ENCODE results near the gene NSG2. TPM values are rescaled to one million over a fixed set of nuclear protein-coding genes. Genes with fewer than 3 reads are reported as not detected.

Gene NSG2
- total and polyA plus RNA-seq, 4 donors, result 0.14 TPM; not detected in 3

GRCh38 chr5:174065528-174066197 is 20.2 kb downstream of the NSG2 start:
- WGBS, result 45% methylated on average over 8 of the region's 8 CpGs
- DNase-seq (ENCODE audit: low spot score), result no peak
- no peak overlapping the region for H3K9ac ChIP-seq (ENCODE audit: low read depth in 1 of 2, low read length in 2 of 2)
- no peak overlapping the region for H3K4me3 ChIP-seq (ENCODE audit: low read depth in 1 of 3, low read length in 3 of 3)
- peaks cover 0 to 1% (median 0%) of the 10 kb centered on the region in 4 donors for H3K9me3 ChIP-seq (ENCODE audit: control insufficient read depth in 4 of 4, low read length in 3 of 4)
- H3K4me1 ChIP-seq (ENCODE audit: control insufficient read depth in 4 of 4, insufficient read depth in 4 of 4, low read length in 3 of 4), result no peaks in the 10 kb centered on the region
- H3K27me3 ChIP-seq (ENCODE audit: control insufficient read depth in 4 of 4, insufficient read depth in 4 of 4, low read length in 3 of 4), result no peaks in the 10 kb centered on the region
- TF ChIP-seq ZBTB33 (IDR thresholded peaks at IDR 0.05), result no peak
- no peak for TF ChIP-seq FOXA2 (IDR thresholded peaks at IDR 0.05)
- TF ChIP-seq, protein P1, sequence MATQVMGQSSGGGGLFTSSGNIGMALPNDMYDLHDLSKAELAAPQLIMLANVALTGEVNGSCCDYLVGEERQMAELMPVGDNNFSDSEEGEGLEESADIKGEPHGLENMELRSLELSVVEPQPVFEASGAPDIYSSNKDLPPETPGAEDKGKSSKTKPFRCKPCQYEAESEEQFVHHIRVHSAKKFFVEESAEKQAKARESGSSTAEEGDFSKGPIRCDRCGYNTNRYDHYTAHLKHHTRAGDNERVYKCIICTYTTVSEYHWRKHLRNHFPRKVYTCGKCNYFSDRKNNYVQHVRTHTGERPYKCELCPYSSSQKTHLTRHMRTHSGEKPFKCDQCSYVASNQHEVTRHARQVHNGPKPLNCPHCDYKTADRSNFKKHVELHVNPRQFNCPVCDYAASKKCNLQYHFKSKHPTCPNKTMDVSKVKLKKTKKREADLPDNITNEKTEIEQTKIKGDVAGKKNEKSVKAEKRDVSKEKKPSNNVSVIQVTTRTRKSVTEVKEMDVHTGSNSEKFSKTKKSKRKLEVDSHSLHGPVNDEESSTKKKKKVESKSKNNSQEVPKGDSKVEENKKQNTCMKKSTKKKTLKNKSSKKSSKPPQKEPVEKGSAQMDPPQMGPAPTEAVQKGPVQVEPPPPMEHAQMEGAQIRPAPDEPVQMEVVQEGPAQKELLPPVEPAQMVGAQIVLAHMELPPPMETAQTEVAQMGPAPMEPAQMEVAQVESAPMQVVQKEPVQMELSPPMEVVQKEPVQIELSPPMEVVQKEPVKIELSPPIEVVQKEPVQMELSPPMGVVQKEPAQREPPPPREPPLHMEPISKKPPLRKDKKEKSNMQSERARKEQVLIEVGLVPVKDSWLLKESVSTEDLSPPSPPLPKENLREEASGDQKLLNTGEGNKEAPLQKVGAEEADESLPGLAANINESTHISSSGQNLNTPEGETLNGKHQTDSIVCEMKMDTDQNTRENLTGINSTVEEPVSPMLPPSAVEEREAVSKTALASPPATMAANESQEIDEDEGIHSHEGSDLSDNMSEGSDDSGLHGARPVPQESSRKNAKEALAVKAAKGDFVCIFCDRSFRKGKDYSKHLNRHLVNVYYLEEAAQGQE (IDR thresholded peaks at IDR 0.05), result no peak
- no peak for TF ChIP-seq RXRA (IDR thresholded peaks at IDR 0.05)
- no peak for TF ChIP-seq JUND (IDR thresholded peaks at IDR 0.05)
- TF ChIP-seq NR2F2 (IDR thresholded peaks at IDR 0.05), result no peak
- TF ChIP-seq GABPA (IDR thresholded peaks at IDR 0.05 in 1 of 2, conservative IDR thresholded peaks at IDR 0.05 in 1 of 2), result no peak
- no peak for TF ChIP-seq YY1 (IDR thresholded peaks at IDR 0.05)
- TF ChIP-seq SP1 (IDR thresholded peaks at IDR 0.05), result no peak
- TF ChIP-seq RAD21 (IDR thresholded peaks at IDR 0.05), result no peak
- TF ChIP-seq, protein P2, sequence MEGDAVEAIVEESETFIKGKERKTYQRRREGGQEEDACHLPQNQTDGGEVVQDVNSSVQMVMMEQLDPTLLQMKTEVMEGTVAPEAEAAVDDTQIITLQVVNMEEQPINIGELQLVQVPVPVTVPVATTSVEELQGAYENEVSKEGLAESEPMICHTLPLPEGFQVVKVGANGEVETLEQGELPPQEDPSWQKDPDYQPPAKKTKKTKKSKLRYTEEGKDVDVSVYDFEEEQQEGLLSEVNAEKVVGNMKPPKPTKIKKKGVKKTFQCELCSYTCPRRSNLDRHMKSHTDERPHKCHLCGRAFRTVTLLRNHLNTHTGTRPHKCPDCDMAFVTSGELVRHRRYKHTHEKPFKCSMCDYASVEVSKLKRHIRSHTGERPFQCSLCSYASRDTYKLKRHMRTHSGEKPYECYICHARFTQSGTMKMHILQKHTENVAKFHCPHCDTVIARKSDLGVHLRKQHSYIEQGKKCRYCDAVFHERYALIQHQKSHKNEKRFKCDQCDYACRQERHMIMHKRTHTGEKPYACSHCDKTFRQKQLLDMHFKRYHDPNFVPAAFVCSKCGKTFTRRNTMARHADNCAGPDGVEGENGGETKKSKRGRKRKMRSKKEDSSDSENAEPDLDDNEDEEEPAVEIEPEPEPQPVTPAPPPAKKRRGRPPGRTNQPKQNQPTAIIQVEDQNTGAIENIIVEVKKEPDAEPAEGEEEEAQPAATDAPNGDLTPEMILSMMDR (IDR thresholded peaks at IDR 0.05; ENCODE audit: low read depth, low read length, missing input control), result no peak
- no peak overlapping the region for H3K27ac ChIP-seq (ENCODE audit: low read depth in 1 of 2, low read length in 2 of 2)
- H3K36me3 ChIP-seq (ENCODE audit: control insufficient read depth in 4 of 4, insufficient read depth in 3 of 4, low read depth in 1 of 4, low read length in 3 of 4), result no peaks in the 10 kb centered on the region

GRCh38 chr5:174067499-174067898 is 22.0 kb downstream of the NSG2 start:
- H3K4me1 ChIP-seq (ENCODE audit: control insufficient read depth in 4 of 4, insufficient read depth in 4 of 4, low read length in 3 of 4), result no peaks in the 10 kb centered on the region
- no peaks in the 10 kb centered on the region for H3K9me3 ChIP-seq (ENCODE audit: control insufficient read depth in 4 of 4, low read length in 3 of 4)
- H3K4me3 ChIP-seq (ENCODE audit: low read depth in 1 of 3, low read length in 3 of 3), result no peak overlapping the region
- no peaks in the 10 kb centered on the region for H3K36me3 ChIP-seq (ENCODE audit: control insufficient read depth in 4 of 4, insufficient read depth in 3 of 4, low read depth in 1 of 4, low read length in 3 of 4)
- H3K27ac ChIP-seq (ENCODE audit: low read depth in 1 of 2, low read length in 2 of 2), result no peak overlapping the region
- TF ChIP-seq TAF1 (conservative IDR thresholded peaks at IDR 0.05) (no peak), HNF4A (conservative IDR thresholded peaks at IDR 0.05) (no peak), ZBTB33 (IDR thresholded peaks at IDR 0.05) (no peak), NR2F2 (IDR thresholded peaks at IDR 0.05) (no peak), RAD21 (IDR thresholded peaks at IDR 0.05) (no peak)
- no peak overlapping the region for H3K9ac ChIP-seq (ENCODE audit: low read depth in 1 of 2, low read length in 2 of 2)
- 96% methylated on average over 1 of the region's 1 CpG for WGBS
- H3K27me3 ChIP-seq (ENCODE audit: control insufficient read depth in 4 of 4, insufficient read depth in 4 of 4, low read length in 3 of 4), result no peaks in the 10 kb centered on the region
- no peak for DNase-seq (ENCODE audit: low spot score)
